NOMO-1 (cell line): ENCODE data around the gene SNCG.

Experiments used
- DNase-seq, 2 experiments: peaks; one replicate each; lab custom pipeline; 2025; ENCODE audit not compliant: unreplicated experiment in 2 of 2; lab: John Stamatoyannopoulos, UW

Gene SNCG

GRCh38 chr10:86960003-86960862, 1.8 kb downstream of the SNCG start:
- peak; percentile 52 to 56 for DNase-seq

- DNase-seq, result no peak
Measured at GRCh38 chr10:86960863-86961434, 2.5 kb downstream of the SNCG start.

GRCh38 chr10:86961481-86962091, 3.2 kb downstream of the SNCG start:
- DNase-seq, result no peak

GRCh38 chr10:86962136-86962980, 4.0 kb downstream of the SNCG start:
- no peak for DNase-seq

- no peak for DNase-seq
Measured at GRCh38 chr10:86962981-86963310, 4.5 kb downstream of the SNCG start.

GRCh38 chr10:86963341-86963919, 5.0 kb downstream of the SNCG start:
- no peak for DNase-seq

GRCh38 chr10:86964061-86964846, 5.9 kb downstream of the SNCG start:
- DNase-seq, result no peak

GRCh38 chr10:86964847-86965190, 6.4 kb downstream of the SNCG start:
- no peak for DNase-seq

- DNase-seq, result no peak
Measured at GRCh38 chr10:86965986-86966654, 7.7 kb downstream of the SNCG start.

GRCh38 chr10:86967481-86967941, 9.1 kb downstream of the SNCG start:
- DNase-seq, result no peak

- no peak for DNase-seq
Measured at GRCh38 chr10:86968271-86968993, 10.0 kb downstream of the SNCG start, which contains the start of gene ADIRF. Gene ADIRF, plus strand, starts transcription at chr10:86968482. Its CDS starts 63 bp downstream, at chr10:86968545.

GRCh38 chr10:86968994-86969355, 10.6 kb downstream of the SNCG start:
- DNase-seq, result no peak

- no peak for DNase-seq
Measured at GRCh38 chr10:86969421-86970041, 11.1 kb downstream of the SNCG start.

- DNase-seq, result peak; percentile 4 to 50
Measured at GRCh38 chr10:86970162-86970981, 12.0 kb downstream of the SNCG start.

- DNase-seq, result no peak
Measured at GRCh38 chr10:86970982-86971231, 12.5 kb downstream of the SNCG start.

GRCh38 chr10:86971232-86971991, 13.0 kb downstream of the SNCG start:
- DNase-seq, result peak; percentile 83 to 89
